KMS-11 (cell line): ENCODE data around the gene RAPGEF1.

Experiments
- H2AFZ ChIP-seq: fragments of 200-600 bp; sonication (generic); 2 replicates; pipeline ENCODE4 v1.6.1; 2016; ENCODE audit warnings: antibody characterized with exemption, mixed run types, low read depth
- H3K27ac ChIP-seq: fragments of 200-600 bp; sonication (generic); 2 replicates; pipeline ENCODE4 v1.6.1; 2016; ENCODE audit warnings: mild to moderate bottlenecking, mixed run types
- H3K27me3 ChIP-seq: fragments of 200-600 bp; sonication (generic); 2 replicates; pipeline ENCODE4 v1.6.1; 2017; ENCODE audit warnings: mild to moderate bottlenecking, low read depth, mixed run types, moderate library complexity; ENCODE audit not compliant: insufficient read depth
- H3K36me3 ChIP-seq: fragments of 200-600 bp; sonication (generic); 2 replicates; pipeline ENCODE4 v1.6.1; 2017; ENCODE audit warnings: mild to moderate bottlenecking, mixed run types; ENCODE audit not compliant: insufficient read depth
- H3K4me1 ChIP-seq: fragments of 200-600 bp; sonication (generic); 2 replicates; pipeline ENCODE4 v1.6.1; 2016; ENCODE audit warnings: mild to moderate bottlenecking, low read depth, mixed run types; ENCODE audit not compliant: poor library complexity, severe bottlenecking
- H3K4me2 ChIP-seq: fragments of 200-600 bp; sonication (generic); 2 replicates; pipeline ENCODE4 v1.7.0; 2016; ENCODE audit warnings: mild to moderate bottlenecking, mixed run types
- H3K4me3 ChIP-seq: fragments of 200-600 bp; sonication (generic); IDR thresholded peaks from 2 replicates; pipeline ENCODE4 v1.6.1; 2017; ENCODE audit warnings: low read depth, low read length, mixed read lengths; ENCODE audit not compliant: insufficient read depth
- H3K79me2 ChIP-seq: fragments of 200-600 bp; sonication (generic); 2 replicates; pipeline ENCODE4 v1.6.1; 2016; ENCODE audit warnings: low read depth, mixed run types; ENCODE audit not compliant: insufficient read depth
- H3K9ac ChIP-seq: fragments of 200-600 bp; sonication (generic); 2 replicates; pipeline ENCODE4 v1.6.1; 2016; ENCODE audit warnings: mild to moderate bottlenecking, mixed run types
- H4K20me1 ChIP-seq: fragments of 200-600 bp; sonication (generic); 2 replicates; pipeline ENCODE4 v1.6.1; 2016; ENCODE audit warnings: mild to moderate bottlenecking, mixed run types; ENCODE audit not compliant: insufficient read depth
- TF ChIP-seq, protein P1 (sequence below): fragments of 200-600 bp; sonication (generic); conservative IDR thresholded peaks from 2 replicates; pipeline ENCODE4 v1.6.1; 2017; ENCODE audit warnings: low read depth, mild to moderate bottlenecking, antibody characterized with exemption, low read length, moderate library complexity, mixed read lengths

Gene RAPGEF1

DNA sequence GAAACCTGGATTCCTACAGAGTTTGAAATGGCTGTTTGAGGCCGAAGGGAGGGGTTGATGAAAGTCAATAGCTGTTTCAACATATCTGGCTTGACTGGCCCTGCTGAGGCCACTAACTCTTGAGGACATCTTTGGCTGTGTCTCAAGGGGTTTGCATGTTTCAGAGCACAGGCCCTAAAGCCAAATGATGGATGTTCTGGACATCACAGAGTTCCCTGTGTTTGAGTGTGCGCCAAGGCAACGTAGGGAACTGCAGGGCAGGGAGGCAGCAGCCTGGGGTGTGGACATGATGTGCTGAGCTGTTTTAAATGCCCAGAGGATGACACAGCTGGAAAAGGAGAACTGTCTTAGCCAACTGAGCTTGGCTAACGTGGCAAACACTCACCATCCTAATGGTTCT, 89.6 kb downstream of the RAPGEF1 start:
- Histone ChIP-seq H3K27ac (no peak overlapping the region), H3K4me3 (no peak overlapping the region), H2AFZ (no peak overlapping the region), H3K27me3 (no peaks in the 10 kb centered on the region), H3K4me2 (no peak overlapping the region), H3K79me2 (peaks cover 54% of the 10 kb centered on the region), H4K20me1 (peaks cover 6% of the 10 kb centered on the region), H3K9ac (no peak overlapping the region), H3K36me3 (no peaks in the 10 kb centered on the region), H3K4me1 (peaks cover 22% of the 10 kb centered on the region)
- TF ChIP-seq, protein P1, sequence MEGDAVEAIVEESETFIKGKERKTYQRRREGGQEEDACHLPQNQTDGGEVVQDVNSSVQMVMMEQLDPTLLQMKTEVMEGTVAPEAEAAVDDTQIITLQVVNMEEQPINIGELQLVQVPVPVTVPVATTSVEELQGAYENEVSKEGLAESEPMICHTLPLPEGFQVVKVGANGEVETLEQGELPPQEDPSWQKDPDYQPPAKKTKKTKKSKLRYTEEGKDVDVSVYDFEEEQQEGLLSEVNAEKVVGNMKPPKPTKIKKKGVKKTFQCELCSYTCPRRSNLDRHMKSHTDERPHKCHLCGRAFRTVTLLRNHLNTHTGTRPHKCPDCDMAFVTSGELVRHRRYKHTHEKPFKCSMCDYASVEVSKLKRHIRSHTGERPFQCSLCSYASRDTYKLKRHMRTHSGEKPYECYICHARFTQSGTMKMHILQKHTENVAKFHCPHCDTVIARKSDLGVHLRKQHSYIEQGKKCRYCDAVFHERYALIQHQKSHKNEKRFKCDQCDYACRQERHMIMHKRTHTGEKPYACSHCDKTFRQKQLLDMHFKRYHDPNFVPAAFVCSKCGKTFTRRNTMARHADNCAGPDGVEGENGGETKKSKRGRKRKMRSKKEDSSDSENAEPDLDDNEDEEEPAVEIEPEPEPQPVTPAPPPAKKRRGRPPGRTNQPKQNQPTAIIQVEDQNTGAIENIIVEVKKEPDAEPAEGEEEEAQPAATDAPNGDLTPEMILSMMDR = no peak

DNA sequence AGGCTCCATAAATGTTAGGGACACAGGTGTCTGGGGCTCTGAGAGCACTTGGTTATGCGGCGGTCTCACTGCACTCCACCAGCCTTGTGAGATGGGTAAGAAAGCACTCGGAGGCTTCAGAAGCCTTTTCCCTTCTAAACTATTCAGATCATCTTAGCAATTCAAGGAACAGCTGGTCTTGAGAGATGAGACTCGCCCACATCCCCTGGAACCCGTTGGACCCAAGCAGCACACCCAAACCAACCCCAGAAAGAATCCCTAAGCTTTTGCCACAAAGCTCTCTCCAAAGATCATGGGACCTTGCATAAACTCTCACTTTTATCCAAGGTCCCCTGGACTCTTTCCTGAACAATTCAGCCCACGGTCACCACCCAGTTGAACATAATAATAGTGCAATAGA, 90.2 kb downstream of the RAPGEF1 start:
- TF ChIP-seq, protein P1 = no peak
- H3K79me2 ChIP-seq = peaks cover 51% of the 10 kb centered on the region
- H3K4me1 ChIP-seq = peaks cover 24% of the 10 kb centered on the region
- no peak overlapping the region for H3K9ac ChIP-seq
- peaks cover under 1% of the 10 kb centered on the region for H4K20me1 ChIP-seq
- no peak overlapping the region for H3K4me3 ChIP-seq
- no peak overlapping the region for H3K4me2 ChIP-seq
- no peaks in the 10 kb centered on the region for H3K36me3 ChIP-seq
- no peak overlapping the region for H3K27ac ChIP-seq
- H2AFZ ChIP-seq = no peak overlapping the region
- no peaks in the 10 kb centered on the region for H3K27me3 ChIP-seq

DNA sequence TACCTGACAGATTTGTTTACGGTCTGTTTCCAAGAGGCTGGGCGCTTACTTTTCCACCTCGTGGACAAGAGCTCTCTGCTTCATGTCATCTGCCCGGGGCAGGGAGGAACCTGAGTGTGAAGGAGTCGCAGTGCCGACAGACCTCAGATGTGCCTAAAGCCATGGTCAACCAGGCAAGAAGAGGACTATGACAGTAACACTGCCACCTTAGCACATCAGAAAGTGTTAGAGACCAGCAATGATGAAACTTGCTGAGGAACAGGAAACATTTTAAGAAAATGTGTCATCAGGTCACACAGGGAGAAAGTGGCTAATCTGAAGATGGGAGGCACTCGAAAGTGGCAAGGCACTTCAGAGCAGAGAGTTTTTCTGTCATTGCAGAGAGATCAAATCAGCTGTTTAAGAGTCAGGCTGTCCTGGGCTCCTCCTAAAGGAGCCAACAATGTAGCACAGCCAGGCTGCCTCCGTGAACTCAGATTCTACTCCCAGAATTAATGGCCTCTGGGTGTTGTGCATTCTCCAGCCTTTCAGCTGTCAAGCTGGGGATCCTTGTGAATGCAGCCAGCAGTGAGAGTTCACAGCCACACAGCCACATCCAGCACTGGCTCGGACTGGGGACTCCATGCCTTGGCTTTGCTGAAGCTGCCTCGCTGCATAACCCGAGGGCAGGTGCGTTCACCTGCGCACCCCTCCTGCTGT, 94.6 kb downstream of the RAPGEF1 start:
- Histone ChIP-seq H3K4me3 (no peak overlapping the region), H3K27ac (no peak overlapping the region), H3K4me1 (peaks cover 43% of the 10 kb centered on the region), H3K79me2 (peaks cover 36% of the 10 kb centered on the region; the same call in 1 of the 2 replicates), H3K27me3 (no peaks in the 10 kb centered on the region), H3K9ac (no peak overlapping the region), H3K4me2 (no peak overlapping the region; the same call in 1 of the 2 replicates), H4K20me1 (no peaks in the 10 kb centered on the region; the same call in 1 of the 2 replicates), H2AFZ (no peak overlapping the region), H3K36me3 (no peaks in the 10 kb centered on the region)
- TF ChIP-seq, protein P1 = no peak

DNA sequence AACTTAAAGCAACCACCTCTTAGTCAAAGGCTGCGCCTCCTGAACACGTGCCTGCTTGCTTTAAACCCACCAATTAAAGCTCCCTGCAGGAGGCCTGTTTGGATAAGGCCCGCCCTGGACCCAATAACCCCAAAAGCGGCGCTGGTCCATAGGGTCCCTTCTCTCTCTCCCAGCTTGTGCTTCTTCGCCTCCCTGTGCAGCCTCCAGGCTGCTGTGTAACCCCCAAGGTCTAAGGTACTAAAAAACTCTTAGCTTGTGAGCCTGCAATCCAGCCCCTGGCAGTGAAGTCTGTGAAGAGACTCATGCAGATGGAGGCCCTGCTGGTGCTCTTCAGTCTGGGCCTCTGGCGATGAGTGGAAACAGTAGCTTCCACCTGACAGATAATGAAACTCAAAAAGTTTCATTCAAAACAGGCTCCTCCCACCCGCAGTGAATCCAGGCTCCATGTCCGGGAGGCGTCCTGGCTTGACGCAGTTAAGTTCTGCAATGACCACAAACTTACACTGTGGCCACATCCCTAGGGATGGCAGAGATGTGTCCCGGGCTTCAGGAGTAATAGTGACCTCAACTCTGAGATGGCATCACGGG, 97.3 kb downstream of the RAPGEF1 start:
- Histone ChIP-seq H3K4me3 (no peak overlapping the region), H4K20me1 (no peaks in the 10 kb centered on the region; the same call in 1 of the 2 replicates), H2AFZ (no peak overlapping the region), H3K4me1 (peaks cover 43% of the 10 kb centered on the region), H3K27ac (no peak overlapping the region), H3K36me3 (no peaks in the 10 kb centered on the region; the same call in 1 of the 2 replicates), H3K79me2 (peaks cover 37% of the 10 kb centered on the region; the same call in 1 of the 2 replicates), H3K4me2 (no peak overlapping the region), H3K27me3 (no peaks in the 10 kb centered on the region), H3K9ac (no peak overlapping the region)
- TF ChIP-seq, protein P1 = no peak
